GM06990 (cell line): ENCODE measurements around the gene CBR3.

ENCODE experiments used
- DNase-seq: peaks from one replicate; pipeline ENCODE4 v3.0.0-alpha.2; 2011; ENCODE audit not compliant: insufficient read length; ENCODE audit errors: extremely low read depth
- H3K27me3 ChIP-seq: replicated peaks from 2 replicates; pipeline ENCODE4 v1.6.0; 2011; ENCODE audit warnings: low read length; ENCODE audit not compliant: control insufficient read depth, insufficient read depth
- H3K36me3 ChIP-seq: 2 replicates; pipeline ENCODE4 v1.5.1; 2011; ENCODE audit warnings: low read length; ENCODE audit not compliant: control insufficient read depth, insufficient read depth
- H3K4me3 ChIP-seq: replicated peaks from 2 replicates; pipeline ENCODE4 v1.5.1; 2011; ENCODE audit warnings: low read depth, mild to moderate bottlenecking, control low read depth, low read length
- TF ChIP-seq, protein P1 (sequence below): IDR thresholded peaks from 2 replicates; pipeline ENCODE4 v1.5.1; 2011; ENCODE audit warnings: low read length, control low read depth, mild to moderate bottlenecking, inconsistent platforms; ENCODE audit not compliant: insufficient read depth, poor library complexity, severe bottlenecking

The CBR3 gene

GRCh38 chr21:36124395-36124794 is 10.5 kb upstream of the CBR3 start:
- Histone ChIP-seq H3K36me3 (no peaks in the 10 kb centered on the region), H3K4me3 (no peak overlapping the region), H3K27me3 (no peaks in the 10 kb centered on the region)
- TF ChIP-seq, protein P1, sequence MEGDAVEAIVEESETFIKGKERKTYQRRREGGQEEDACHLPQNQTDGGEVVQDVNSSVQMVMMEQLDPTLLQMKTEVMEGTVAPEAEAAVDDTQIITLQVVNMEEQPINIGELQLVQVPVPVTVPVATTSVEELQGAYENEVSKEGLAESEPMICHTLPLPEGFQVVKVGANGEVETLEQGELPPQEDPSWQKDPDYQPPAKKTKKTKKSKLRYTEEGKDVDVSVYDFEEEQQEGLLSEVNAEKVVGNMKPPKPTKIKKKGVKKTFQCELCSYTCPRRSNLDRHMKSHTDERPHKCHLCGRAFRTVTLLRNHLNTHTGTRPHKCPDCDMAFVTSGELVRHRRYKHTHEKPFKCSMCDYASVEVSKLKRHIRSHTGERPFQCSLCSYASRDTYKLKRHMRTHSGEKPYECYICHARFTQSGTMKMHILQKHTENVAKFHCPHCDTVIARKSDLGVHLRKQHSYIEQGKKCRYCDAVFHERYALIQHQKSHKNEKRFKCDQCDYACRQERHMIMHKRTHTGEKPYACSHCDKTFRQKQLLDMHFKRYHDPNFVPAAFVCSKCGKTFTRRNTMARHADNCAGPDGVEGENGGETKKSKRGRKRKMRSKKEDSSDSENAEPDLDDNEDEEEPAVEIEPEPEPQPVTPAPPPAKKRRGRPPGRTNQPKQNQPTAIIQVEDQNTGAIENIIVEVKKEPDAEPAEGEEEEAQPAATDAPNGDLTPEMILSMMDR: no peak
- no peak for DNase-seq

- no peaks in the 10 kb centered on the region for H3K36me3 ChIP-seq
- TF ChIP-seq, protein P1: peak; percentile 97
- H3K4me3 ChIP-seq: no peak overlapping the region
- DNase-seq: no peak
- no peaks in the 10 kb centered on the region for H3K27me3 ChIP-seq
Measured at GRCh38 chr21:36125512-36126207, 9.2 kb upstream of the CBR3 start.

DNA sequence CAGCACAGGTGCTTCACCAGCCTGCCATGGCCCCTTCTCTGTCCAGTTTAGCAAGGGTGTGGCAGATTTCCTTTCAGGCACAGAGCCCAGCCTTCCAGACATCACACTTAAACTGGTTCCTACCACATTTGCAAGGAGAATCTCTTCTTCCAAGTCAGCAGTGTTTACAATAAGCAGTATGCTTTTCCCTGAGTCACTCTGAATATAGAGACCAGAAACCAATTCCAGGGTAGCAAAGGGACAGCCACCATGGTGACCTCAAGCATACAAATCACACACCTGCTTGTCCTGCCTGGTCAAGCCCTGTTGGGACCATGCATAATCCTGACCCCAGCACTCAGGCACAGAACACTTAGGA is 8.7 kb upstream of the CBR3 start:
- no peaks in the 10 kb centered on the region for H3K27me3 ChIP-seq
- H3K36me3 ChIP-seq: no peaks in the 10 kb centered on the region
- TF ChIP-seq, protein P1: no peak
- H3K4me3 ChIP-seq: no peak overlapping the region
- no peak for DNase-seq

DNA sequence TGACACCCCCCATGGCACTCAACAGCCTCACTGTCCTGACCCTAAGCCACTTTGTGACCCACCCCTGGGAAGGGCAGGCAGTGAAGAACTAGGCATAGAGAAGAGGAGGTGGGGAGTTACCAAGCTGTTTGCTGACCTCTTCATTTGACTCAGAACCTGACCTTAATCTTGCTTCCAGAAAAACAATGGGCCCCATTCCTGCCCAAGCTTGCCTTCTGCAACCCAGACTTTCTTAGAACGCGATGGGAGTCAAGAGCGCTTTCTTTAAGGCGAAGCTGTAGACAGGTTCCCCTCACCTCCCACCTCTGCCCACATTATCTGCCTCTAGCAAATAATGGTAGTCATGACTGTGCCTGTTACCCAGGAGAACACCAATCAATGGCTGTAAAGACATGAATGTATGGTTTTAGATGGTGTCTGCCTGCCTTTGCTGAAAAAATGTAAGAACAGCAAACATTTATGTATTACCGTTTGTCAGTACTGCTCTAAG is 8.2 kb upstream of the CBR3 start:
- Histone ChIP-seq H3K4me3 (no peak overlapping the region), H3K36me3 (no peaks in the 10 kb centered on the region), H3K27me3 (no peaks in the 10 kb centered on the region)
- TF ChIP-seq, protein P1: no peak
- DNase-seq: no peak

DNA sequence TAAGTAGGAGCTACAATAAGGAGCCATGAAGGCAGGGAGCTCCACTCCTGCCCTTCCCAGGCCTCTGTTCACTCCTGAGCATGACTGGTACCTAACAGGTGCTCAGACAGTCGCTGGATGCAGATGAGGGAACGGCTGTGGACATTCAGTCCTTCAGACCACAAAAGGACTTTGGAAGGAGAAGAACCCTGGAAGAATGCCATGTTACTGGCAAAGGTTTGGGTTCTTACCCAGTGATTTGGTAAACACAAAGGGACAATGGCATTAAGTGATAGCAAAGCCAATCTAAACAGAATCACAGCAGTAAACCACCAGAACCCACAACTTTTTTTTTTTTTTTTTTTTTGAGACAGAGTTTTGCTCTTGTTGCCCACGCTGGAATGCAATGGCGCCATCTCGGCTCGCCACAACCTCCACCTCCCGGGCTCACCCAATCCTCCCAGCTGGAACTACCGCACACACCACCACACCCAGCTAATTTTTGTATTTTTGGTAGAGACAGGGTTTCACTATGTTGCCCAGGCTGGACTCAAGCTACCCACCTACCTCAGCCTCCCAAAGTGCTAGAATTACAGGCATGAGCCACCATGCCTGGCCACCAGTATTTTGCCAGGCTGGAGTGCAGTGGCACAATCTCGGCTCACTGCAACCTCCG is 7.5 kb upstream of the CBR3 start:
- H3K27me3 ChIP-seq: no peaks in the 10 kb centered on the region
- TF ChIP-seq, protein P1: no peak
- no peaks in the 10 kb centered on the region for H3K36me3 ChIP-seq
- no peak for DNase-seq
- H3K4me3 ChIP-seq: no peak overlapping the region
